ENCODE results near the gene DIPK1A.
"Not testable (repeated sequence)": the region's sequence is repeated elsewhere in the genome, so short reads cannot be mapped to it uniquely, and the experiment has no call there.

Gene DIPK1A

GRCh38 chr1:92975551-92976232 lies 14.4 kb upstream of the DIPK1A start:
- DNase-seq (ENCODE audit: extremely low read depth, low read depth) = no peak
- TF ChIP-seq CTCF (IDR thresholded peaks at IDR 0.05; ENCODE audit: low read depth, low read length) = no peak

- DNase-seq (ENCODE audit: extremely low read depth, low read depth) = not testable (repeated sequence)
Observed at GRCh38 chr1:92974112-92974511, 12.8 kb upstream of the DIPK1A start.

GRCh38 chr1:92973203-92973897 lies 12.1 kb upstream of the DIPK1A start:
- no peak for DNase-seq (ENCODE audit: extremely low read depth, low read depth)
- no peak for TF ChIP-seq CTCF (IDR thresholded peaks at IDR 0.05; ENCODE audit: low read depth, low read length)

GRCh38 chr1:92972409-92973129 lies 11.3 kb upstream of the DIPK1A start:
- no peak for TF ChIP-seq CTCF (IDR thresholded peaks at IDR 0.05; ENCODE audit: low read depth, low read length)
- DNase-seq (ENCODE audit: extremely low read depth, low read depth) = no peak

- not testable (repeated sequence) for DNase-seq (ENCODE audit: extremely low read depth, low read depth)
Observed at GRCh38 chr1:92971932-92972331, 10.7 kb upstream of the DIPK1A start.

GRCh38 chr1:92970990-92971689 lies 9.9 kb upstream of the DIPK1A start:
- DNase-seq (ENCODE audit: extremely low read depth, low read depth) = no peak
- no peak for TF ChIP-seq CTCF (IDR thresholded peaks at IDR 0.05; ENCODE audit: low read depth, low read length)

- no peak for DNase-seq (ENCODE audit: extremely low read depth, low read depth)
- TF ChIP-seq CTCF (IDR thresholded peaks at IDR 0.05; ENCODE audit: low read depth, low read length) = no peak
Observed at GRCh38 chr1:92969517-92969916, 8.3 kb upstream of the DIPK1A start.

Data from AG09319 (cell line).